ENCODE measurements around the gene MRPS14. TPM values are rescaled to one million over a fixed set of nuclear protein-coding genes. Genes with fewer than 3 reads are reported as not detected.

The MRPS14 gene
- total and polyA plus RNA-seq, 12 donors, result 10.8 to 53.1 (median 29.3) TPM

DNA sequence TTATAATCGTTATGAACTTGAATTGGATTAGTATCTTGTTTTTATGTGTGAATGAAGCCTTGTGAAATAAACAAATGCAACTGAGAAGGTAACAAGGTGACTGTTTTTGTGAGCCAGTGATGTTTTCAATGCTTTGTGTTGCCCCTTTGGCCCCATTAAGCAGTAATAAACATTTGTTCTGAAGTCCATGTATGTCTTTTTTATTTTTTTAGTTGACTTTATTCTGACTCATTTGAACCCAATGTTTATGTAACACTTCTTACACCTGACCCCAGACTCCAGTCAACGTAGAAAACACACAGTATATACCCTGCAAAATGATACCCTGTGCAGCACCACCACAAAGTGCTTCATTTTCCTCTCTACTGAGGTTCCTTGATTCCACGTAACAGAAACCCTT is 28.1 kb downstream of the MRPS14 start:
- H3K36me3 ChIP-seq (replicated peaks in 1 of 2), result no peaks in the 10 kb centered on the region
- H3K4me3 ChIP-seq, result no peak overlapping the region
- H3K4me1 ChIP-seq (replicated peaks in 1 of 2), result peaks cover 2 to 9% of the 10 kb centered on the region in 2 donors
- no peak for DNase-seq
- H3K9me3 ChIP-seq (replicated peaks in 1 of 3), result no peaks in the 10 kb centered on the region
- TF ChIP-seq, protein P1, sequence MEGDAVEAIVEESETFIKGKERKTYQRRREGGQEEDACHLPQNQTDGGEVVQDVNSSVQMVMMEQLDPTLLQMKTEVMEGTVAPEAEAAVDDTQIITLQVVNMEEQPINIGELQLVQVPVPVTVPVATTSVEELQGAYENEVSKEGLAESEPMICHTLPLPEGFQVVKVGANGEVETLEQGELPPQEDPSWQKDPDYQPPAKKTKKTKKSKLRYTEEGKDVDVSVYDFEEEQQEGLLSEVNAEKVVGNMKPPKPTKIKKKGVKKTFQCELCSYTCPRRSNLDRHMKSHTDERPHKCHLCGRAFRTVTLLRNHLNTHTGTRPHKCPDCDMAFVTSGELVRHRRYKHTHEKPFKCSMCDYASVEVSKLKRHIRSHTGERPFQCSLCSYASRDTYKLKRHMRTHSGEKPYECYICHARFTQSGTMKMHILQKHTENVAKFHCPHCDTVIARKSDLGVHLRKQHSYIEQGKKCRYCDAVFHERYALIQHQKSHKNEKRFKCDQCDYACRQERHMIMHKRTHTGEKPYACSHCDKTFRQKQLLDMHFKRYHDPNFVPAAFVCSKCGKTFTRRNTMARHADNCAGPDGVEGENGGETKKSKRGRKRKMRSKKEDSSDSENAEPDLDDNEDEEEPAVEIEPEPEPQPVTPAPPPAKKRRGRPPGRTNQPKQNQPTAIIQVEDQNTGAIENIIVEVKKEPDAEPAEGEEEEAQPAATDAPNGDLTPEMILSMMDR (IDR thresholded peaks at IDR 0.05), result no peak
- TF ChIP-seq POLR2A (IDR thresholded peaks at IDR 0.05), result no peak
- WGBS, 4 donors, result 80 to 88% (median 85%) methylated on average over 3 of the region's 3 CpGs
- no peaks in the 10 kb centered on the region for H3K27me3 ChIP-seq
- no peak overlapping the region for H3K27ac ChIP-seq
- intact Hi-C loops (cut with DNase I), result no loop called here

DNA sequence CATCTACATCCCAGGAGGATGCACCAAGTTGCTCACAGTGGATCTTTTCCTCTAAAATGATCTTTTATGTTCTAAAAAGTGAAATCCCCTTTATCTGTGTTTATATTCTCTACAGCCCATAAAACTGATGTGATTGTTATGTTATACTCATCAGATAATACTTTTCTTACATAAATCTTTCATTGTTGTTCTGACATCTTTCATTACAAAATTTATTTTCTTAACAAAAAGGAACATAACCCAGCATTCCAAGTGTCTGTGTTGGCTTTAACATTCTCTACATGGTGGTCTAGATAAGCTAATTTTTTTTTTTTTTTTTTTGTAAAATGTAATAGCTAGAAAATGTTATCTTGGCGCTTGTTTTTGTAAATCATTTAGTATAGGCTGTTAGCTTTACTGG is 31.8 kb downstream of the MRPS14 start:
- no peak for DNase-seq
- Histone ChIP-seq H3K27ac (no peak overlapping the region), H3K27me3 (no peaks in the 10 kb centered on the region), H3K4me1 (replicated peaks in 1 of 2) (peaks cover 11 to 18% of the 10 kb centered on the region in 2 donors), H3K36me3 (replicated peaks in 1 of 2) (no peaks in the 10 kb centered on the region), H3K9me3 (replicated peaks in 1 of 3) (no peaks in the 10 kb centered on the region), H3K4me3 (no peak overlapping the region)
- intact Hi-C loops (cut with DNase I), result no loop called here
- 80 to 89% (median 85%) methylated on average over 1 of the region's 1 CpG for WGBS, 4 donors
- TF ChIP-seq, protein P1 (IDR thresholded peaks at IDR 0.05), result no peak
- no peak for TF ChIP-seq POLR2A (IDR thresholded peaks at IDR 0.05)

DNA sequence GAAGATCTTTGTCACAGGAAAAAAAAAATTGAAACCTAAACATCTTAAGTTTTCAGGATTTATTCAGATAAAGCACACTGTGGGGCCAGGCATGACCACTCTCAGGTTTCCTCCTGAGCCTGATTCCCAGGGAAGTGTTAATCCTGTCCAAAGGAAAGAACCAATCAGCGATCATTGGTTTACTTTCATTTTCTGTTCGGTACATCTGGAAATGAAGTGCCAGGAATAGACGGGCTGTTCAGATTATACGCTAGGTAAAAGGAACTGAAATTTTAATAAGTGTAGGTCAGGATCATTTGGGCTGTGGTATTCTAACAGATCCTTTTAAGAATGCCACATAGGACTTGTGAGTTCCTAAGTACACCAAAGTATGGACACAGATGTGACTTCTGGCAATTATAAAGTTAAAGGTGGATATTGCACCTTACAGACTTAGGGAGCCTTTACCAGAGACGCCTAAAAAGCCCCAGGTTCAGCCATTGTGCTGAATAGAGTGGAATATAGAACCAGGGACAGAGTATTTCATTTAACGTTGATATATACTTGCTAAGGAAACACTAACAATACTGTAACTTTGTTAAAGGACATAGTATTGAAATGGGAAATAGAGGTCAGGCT is 32.7 kb downstream of the MRPS14 start:
- TF ChIP-seq, protein P1 (IDR thresholded peaks at IDR 0.05), result no peak
- peak in 1 of 2 donors; percentile 45 for TF ChIP-seq POLR2A (IDR thresholded peaks at IDR 0.05)

DNA sequence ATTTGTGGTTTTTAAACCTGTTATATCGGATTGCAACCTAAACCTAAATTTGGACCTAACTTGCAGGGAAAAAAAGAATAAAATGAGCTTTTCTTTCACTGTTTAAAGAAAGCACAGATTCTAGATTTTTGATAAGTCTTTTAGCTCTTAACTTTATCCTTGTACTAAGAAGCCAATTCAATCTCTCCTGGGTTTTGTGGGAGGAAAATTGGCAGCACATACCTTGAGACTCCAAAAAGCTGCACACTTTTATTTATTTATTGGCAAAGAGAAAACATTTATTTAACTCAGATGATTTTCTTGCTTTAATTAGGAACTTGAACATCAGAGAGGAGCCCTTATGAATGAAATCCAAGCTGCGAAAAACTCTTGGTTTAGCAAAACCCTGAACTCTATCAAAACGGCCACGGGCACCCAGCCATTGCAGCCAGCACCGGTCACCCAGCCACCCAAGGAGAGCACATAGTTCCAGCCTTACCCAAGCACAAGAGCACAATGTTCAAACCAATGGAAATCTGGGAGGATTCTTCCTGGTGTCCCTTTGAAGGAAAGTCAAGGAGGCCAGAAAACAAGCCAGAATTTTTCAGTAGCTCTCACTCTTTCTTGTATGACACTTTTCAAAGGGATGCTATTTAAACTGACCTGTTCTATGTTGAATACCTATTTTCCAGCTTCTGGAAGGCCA is 33.5 kb downstream of the MRPS14 start:
- DNase-seq, result peak in 4 of 7 donors; percentile 34 to 45 (median 42)
- H3K27ac ChIP-seq, result peak overlapping the region; percentile 20 to 87 (median 87)
- peak overlapping the region in 1 of 4 donors; percentile 65 for H3K4me3 ChIP-seq
- intact Hi-C loops (cut with DNase I), result loop anchor here in 1 of 2 donors (10.0 kb wide), 1 partner anchor 225 kb away; no protein-coding TSS in a partner anchor
- 32 to 56% (median 41%) methylated on average over 5 of the region's 5 CpGs for WGBS, 4 donors
- no peak for TF ChIP-seq POLR2A (IDR thresholded peaks at IDR 0.05)
- TF ChIP-seq, protein P1 (IDR thresholded peaks at IDR 0.05), result no peak
- no peaks in the 10 kb centered on the region for H3K27me3 ChIP-seq
- H3K4me1 ChIP-seq (replicated peaks in 1 of 2), result peaks cover 11 to 18% of the 10 kb centered on the region in 2 donors
- H3K36me3 ChIP-seq (replicated peaks in 1 of 2), result no peaks in the 10 kb centered on the region
- no peaks in the 10 kb centered on the region for H3K9me3 ChIP-seq (replicated peaks in 1 of 3)

More for the DNA sequence above, 32.7 kb downstream of the MRPS14 start:
- WGBS, 4 donors, result 4 to 8% (median 6%) methylated on average over 6 of the region's 6 CpGs
- Histone ChIP-seq H3K27ac (peak overlapping the region; percentile 45 to 87 (median 87)), H3K4me3 (peak overlapping the region in 3 of 4 donors; percentile 3 to 65 (median 44)), H3K27me3 (no peaks in the 10 kb centered on the region), H3K9me3 (replicated peaks in 1 of 3) (no peaks in the 10 kb centered on the region), H3K4me1 (replicated peaks in 1 of 2) (peaks cover 11 to 18% of the 10 kb centered on the region in 2 donors), H3K36me3 (replicated peaks in 1 of 2) (no peaks in the 10 kb centered on the region)
- intact Hi-C loops (cut with DNase I), result no loop called here
- peak in 3 of 7 donors; percentile 31 to 37 (median 31) for DNase-seq

All from adrenal gland (tissue), 12 donors.